ENCODE measurements around the gene NUFIP2.

- TF ChIP-seq CTCF (IDR thresholded peaks at IDR 0.05) (no peak), POLR2A (IDR thresholded peaks at IDR 0.05) (no peak)
Measured at GRCh38 chr17:29342158-29342765, 48.3 kb upstream of the NUFIP2 start.

Measured in testis (tissue), 2 donors.